HG03060 (cell line): Measurements from ENCODE around the gene TEX54.
"Not testable (repeated sequence)": the region's sequence is repeated elsewhere in the genome, so short reads cannot be mapped to it uniquely, and the experiment has no call there.

Experiments
- ATAC-seq: cut with Tn5 transposase; IDR thresholded peaks from one replicate; pipeline ENCODE4 v1.9.1; 2021; ENCODE audit warnings: low read depth, moderate number of reproducible peaks; ENCODE audit not compliant: unreplicated experiment

The TEX54 gene

DNA sequence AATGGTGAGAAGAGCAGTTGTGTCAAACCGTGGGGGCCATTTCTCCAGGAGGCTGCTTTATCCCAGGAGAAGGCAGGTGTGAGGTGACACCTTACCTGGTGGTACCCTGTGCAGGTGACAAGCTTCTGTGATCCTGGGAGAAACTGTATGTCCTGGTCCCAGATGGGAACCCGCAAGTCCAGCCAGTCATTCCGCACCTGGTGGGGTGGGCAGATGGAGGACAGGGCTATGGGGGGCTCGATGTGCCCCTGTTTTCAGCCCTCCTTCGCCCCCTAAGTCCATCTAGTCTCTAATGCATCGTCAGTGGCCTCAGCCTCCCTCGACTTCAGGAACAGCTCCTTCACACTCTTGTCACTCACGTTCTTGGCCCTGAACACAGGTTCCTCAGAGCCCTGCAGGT lies 2.7 kb upstream of the TEX54 start:
- ATAC-seq, result no peak

DNA sequence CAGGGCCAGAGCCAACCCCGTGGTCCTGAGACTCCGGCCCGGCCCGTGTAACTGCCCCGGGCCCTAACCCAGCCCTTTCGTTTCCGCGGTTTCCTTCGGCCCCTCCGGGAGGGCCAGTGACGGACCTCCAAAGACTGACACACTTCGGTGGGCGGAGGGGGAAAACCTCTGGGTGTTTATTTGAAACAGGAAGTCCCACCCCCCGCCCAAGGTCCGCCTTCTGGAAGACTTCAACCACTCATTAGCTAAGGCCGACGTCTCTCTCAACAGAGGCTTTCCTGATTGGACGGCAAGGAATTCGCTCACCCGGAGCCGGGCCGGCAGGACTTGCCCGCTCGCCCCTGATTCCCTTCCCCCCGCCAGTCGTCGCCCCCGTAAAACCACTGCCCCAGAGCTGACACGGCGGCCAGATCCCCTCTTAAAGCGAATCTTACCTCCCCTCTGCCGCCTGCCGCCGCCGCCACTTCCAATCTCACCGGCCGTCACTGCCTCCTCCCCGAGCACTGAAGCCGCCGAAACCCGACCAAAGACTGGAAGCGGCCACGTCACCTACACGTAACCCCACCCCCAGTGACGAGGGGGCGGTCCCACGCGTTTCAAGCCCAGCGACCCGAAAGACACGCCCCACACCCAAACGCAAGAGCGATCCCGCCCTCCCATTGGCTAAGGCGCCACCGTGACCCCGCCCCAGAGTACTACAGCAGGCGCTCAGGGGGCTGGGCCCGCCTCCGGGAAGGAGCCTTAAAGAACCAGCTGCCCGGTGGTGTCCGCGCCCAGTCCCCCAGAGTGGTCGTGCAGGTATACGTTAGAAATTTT lies 913 bp downstream of the TEX54 start, which contains the start of gene STX5:
Gene STX5, minus strand, starts transcription at position 532 of the 816 bp plus-strand sequence. CDS start 808 bp downstream, outside the sequence.
- ATAC-seq, result peak; percentile 47

GRCh38 chr11:62830904-62831519 lies 1.6 kb downstream of the TEX54 start:
- ATAC-seq, result no peak

- not testable (repeated sequence) for ATAC-seq
Observed at GRCh38 chr11:62828130-62828529, 4.5 kb downstream of the TEX54 start.

DNA sequence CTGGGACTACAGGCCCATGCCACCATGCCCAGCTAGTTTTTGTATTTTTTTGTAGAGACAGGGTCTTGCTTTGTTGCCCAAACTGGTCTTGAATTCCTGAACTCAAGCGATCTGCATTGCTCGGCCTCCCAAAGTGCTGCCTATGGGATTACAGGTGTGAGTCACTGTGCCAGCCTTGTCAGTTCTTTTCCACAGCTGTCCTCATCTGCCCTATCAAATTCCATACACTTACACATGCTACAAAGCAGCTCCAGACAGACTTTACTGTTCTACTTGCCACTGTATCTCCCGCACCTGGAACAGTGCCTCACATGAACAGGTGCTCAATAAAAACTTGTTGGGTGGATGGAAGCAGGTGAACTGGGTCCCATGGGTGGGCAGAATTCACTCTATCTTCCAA lies 9.0 kb downstream of the TEX54 start:
- no peak for ATAC-seq

- ATAC-seq, result no peak
Observed at GRCh38 chr11:62817129-62817528, 15.5 kb downstream of the TEX54 start.

- ATAC-seq, result no peak
Observed at GRCh38 chr11:62816557-62816956, 16.1 kb downstream of the TEX54 start.

GRCh38 chr11:62811659-62812058 lies 21.0 kb downstream of the TEX54 start:
- no peak for ATAC-seq

DNA sequence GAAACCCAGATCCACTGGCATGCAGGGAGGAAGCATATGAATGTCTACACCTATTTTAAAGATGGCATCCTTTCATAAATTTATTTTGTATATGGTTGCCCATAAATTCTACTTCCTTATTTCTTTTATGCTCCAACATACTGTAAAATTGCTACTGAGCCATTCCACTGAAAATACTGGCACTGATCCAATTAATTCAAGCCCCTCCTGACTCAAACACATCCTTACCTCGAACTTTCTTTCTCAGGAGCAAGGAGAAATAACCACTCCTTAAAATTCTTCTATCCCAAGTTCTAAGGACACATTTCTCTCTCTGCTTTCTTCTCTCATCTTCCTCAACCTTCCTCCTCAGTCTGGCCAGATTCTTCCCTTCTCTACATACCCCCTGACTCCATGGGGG lies 21.9 kb downstream of the TEX54 start:
- ATAC-seq, result no peak

DNA sequence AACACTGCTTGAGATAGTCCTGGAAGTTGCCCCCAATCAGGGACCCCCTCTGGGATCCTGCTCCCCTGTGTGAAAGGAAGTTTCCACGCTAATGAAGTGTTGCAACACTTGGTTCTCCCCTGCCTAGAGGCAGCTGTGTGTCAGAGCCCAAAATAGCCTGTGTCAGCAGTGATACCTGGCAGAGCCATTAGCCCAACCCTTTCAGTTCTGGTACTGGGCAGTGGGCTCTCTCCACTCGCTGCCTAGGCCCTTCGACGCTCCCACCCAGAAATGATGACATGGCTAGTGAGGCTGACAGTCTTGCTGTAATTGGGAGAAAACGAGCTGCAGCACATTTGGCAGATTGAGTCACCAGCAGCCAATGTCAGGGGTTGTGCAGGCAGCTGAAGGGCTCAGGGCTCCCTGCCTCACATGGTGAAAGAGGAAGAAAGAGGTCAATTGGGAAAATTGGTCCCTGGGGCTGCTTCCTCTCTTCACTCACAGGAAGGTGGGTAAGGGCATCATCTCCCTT lies 26.0 kb downstream of the TEX54 start:
- ATAC-seq, result no peak

DNA sequence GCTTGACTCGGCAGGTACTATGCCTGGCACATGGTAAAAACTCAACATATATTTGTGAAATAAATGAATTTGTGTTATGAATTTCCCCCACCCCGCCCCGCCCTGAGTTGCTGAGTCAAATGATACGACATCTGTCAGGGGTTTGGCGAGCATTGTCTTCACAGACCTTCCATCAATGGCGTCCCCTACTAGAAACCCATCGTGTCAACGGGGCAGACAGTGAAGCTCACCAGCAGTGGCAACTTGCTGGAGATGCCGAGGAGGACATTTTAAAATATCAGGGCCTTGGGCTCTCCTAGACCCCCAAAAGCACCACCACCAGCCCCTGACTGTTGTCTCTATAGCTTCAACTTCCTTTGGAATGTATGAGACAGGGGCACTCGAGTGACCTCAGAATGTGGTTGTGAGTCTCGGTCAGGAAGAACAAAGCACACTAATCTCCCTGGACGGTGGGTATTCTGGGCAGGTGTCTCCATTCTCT lies 26.6 kb downstream of the TEX54 start:
- ATAC-seq, result no peak

DNA sequence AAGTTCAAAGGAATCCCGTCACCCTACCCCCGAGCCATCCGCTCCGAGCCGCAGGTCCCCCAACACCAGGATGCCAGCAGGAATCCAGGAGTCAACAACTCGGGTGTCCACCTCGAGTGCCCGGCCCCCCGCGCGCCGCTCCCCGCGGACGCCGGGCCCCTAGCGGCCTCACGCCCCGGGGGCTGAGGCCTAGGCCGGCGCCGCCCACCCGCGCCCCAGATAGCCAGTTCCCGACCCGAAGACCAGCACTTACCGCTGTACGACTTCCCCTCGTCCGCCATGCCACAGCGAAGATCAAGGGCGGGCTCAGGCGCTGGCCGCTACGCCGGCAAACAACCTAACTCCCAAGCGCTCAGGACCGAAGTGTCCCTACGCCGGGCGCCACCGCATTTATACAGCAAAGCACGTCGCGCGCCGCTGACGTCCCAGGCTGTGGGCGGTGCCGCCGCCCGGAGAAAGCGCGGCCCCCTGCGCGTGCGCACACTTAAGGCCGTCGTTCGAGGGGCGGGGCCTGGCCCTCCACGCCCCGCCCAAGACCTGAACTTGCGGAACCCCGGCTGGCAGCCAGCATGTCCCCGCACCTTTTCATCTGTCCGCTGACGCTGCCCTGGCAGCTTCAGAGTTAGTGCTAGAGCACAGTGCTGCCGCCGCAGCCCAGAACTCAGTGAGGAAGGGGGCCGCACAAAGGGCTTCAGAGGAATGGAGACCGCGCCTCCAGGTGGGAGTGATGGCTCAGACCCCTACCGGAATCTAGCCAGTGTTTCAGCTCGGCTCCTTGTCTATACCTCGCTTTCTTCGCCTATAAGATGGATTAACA lies 27.4 kb downstream of the TEX54 start, which contains the start of gene NXF1:
Gene NXF1, minus strand, starts transcription at position 365 of the 817 bp plus-strand sequence. Its CDS starts 84 bp downstream, at position 281.
- peak; percentile 71 for ATAC-seq

- no peak for ATAC-seq
Observed at GRCh38 chr11:62804310-62805075, 28.1 kb downstream of the TEX54 start.

DNA sequence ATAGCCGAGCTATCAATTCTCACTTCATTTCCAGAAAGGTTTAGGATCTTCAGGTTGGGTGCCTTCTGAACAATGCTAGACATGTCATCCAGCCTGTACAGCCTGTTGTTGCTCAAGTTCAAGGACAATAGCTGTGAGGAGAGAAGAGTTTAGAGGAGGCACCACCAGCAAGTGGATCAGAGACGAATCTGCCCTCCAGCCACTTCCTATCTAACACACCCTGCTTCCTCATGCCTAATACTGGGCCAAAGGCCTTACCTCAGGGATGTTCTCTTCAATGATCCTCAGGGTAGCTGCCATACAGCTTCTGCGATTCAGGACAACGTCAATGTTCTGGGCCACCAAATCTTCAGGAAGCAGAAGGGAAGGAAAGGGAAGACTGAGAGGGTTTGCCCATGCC lies 31.6 kb downstream of the TEX54 start:
- ATAC-seq, result no peak

DNA sequence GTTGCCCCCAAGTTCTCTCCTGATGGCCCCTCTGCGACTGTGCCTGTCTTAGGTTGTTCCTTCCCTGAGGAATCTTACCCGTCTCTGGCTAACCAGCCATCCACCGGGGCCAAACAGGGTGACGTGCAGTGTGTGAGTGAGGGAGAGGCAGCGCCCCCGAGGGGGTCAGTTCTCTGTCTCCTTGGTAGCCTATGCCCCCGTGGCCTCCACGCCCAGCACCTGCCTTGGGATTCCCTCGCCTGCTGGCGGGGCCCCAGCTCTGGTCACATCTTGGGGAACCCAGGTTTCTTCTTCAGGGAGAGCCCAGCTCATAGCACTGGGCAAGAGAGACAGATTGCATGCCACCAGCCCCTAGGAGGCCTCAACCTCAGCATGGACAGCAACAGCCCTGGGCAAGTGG lies 33.2 kb downstream of the TEX54 start:
- no peak for ATAC-seq

DNA sequence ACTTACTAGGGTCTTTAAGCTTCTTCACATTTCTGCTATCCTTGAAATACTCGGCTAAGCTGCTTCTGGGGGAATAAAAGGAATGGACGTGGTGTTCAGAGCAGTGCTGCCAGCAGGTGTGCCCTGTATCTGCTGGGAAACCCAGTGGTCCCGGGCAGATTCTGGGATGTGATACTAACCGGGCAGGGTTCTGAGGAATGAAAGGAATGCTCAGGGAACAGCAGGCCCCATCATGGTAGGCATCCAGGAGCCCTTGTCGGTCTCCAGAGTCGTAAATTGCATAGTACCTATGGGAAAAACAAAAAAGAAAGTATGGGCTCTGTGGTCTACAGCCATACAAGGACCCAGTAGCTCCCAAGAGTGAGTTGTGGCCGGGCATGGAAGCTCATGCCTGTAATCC lies 36.4 kb downstream of the TEX54 start:
- no peak for ATAC-seq

DNA sequence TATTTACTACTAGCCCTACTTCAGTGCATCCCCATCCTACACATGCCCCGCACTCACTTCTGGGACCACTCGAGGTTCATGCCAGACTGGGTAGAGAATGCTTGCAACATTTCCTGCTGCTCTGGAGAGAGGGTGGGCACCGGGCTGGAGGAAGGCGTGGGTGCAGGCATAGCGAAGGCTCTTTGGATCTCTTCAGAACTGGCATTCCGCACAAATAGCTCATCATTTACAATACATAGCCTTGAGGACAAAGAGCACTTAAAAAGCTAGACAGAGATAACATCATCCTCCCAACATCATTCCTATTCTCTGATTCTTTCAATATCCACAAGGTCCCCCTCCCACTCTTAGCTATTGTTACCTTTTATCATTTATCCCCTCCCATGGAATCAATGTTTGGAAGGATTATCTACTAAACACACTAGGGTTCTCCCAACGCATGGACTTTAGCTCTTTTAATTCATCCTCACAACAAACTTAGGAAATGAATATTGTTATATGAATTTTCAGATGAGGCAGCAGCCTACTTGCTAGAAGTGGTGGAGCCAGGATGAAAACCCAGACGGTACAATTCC lies 38.4 kb downstream of the TEX54 start:
- ATAC-seq, result no peak

- ATAC-seq, result no peak
Observed at GRCh38 chr11:62792202-62792575, 40.5 kb downstream of the TEX54 start.

DNA sequence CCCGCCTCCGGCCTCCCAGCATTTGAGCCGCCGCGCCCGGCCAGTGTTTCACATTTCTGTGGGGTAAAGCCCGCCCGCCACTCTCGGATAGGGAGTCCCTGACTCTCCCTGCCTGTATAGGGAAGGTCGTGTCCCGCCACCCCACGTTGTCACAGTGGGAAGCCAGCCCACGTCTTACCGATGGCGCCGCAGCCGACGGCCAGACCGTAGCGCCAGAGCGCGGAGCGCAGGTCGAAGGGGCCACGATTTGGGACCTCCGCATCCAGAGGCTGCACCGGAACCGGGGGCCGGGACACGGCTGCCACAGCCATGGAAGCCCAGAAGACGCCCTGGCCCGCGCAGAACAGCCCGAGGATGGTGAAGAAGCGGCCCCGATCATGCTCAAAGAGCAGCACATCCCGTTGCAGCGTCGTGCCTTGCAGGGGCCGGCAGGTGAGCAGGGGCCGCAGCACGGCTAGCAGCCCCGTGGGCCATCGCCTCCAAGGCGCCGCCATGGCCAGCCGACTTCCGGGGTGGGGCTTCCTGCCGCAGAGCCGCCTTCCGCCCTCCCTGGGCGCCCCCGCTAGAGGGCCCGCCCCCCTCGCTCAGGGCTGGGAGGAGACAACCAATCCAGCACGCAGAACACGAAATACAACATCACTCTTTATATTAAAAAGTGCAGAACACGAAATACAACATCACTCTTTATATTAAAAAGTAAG lies 41.0 kb downstream of the TEX54 start, which contains the start of gene TMEM223:
Gene TMEM223, minus strand, starts transcription at position 506 of the 701 bp plus-strand sequence. Its CDS starts 12 bp downstream, at position 494.
- no peak for ATAC-seq
